GM23248 (cell line): ENCODE data around the gene RAMP3.

Experiments used
- EZH2 ChIP-seq: fragments of 200-600 bp; sonication (generic); IDR thresholded peaks from 2 replicates; pipeline ENCODE4 v1.6.1; 2018; ENCODE audit warnings: antibody characterized with exemption, mild to moderate bottlenecking; ENCODE audit not compliant: insufficient read depth, poor library complexity, severe bottlenecking
- EZH2phosphoT487 ChIP-seq: fragments of 200-600 bp; sonication (generic); IDR thresholded peaks from 2 replicates; pipeline ENCODE4 v1.6.1; 2018; ENCODE audit warnings: antibody characterized with exemption, moderate library complexity, mild to moderate bottlenecking, low read depth; ENCODE audit not compliant: insufficient read depth

DNA sequence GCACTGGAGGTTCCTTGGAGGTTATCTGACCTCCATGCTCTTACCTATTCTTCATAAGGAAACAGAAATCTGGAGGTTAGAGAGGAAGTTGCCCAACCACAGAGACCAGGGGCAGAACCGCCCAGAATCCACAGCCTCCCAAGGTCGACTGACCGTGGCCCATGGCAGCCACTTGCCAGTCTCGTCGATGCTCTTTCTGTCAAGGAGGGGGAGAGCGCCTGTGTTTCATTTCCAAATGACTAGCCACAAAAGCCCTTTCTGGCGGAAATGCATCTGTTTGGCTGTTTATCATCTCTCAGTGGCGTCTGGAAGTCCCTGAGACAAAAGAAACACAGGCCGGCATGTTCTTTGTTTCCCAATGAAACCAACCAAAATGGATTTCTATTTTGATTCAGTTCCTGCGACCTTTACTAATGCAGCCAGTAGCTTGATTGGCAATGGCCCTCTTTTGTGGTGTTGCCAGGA is 2.9 kb downstream of the RAMP3 start:
- TF ChIP-seq EZH2, result no peak
- TF ChIP-seq EZH2phosphoT487, result no peak
